Keratinocyte (primary cell): ENCODE measurements around the gene CASP10. TPM values are rescaled to one million over a fixed set of nuclear protein-coding genes. Genes with fewer than 3 reads are reported as not detected.

Experiments used
- DNase-seq: peaks from one replicate; pipeline ENCODE4 v3.0.0-alpha.2; 2011; ENCODE audit warnings: low read depth, missing footprints, low spot score
- FAIRE-seq: peaks from 2 replicates; lab custom pipeline; 2011; peaks lifted over from hg19 to GRCh38; lab: Jason Lieb, UNC
- H2AFZ ChIP-seq: 2 replicates; pipeline ENCODE4 v1.6.0; 2012; ENCODE audit warnings: low read length, control low read depth, inconsistent platforms; ENCODE audit not compliant: control insufficient read depth
- H3K27ac ChIP-seq: 2 replicates; pipeline ENCODE4 v1.5.1; 2011; ENCODE audit warnings: low read length; ENCODE audit not compliant: control insufficient read depth, insufficient read depth
- H3K27me3 ChIP-seq: 3 replicates; pipeline ENCODE4 v1.6.0; 2011; ENCODE audit warnings: low read length; ENCODE audit not compliant: control insufficient read depth, insufficient read depth; ENCODE audit errors: extremely low read depth
- H3K36me3 ChIP-seq, 2 experiments: 2 replicates in 1 of 2; 3 replicates in 1 of 2; pipeline ENCODE4 v1.5.1; 2011; ENCODE audit warnings: low read length in 2 of 2, mild to moderate bottlenecking in 1 of 2; ENCODE audit not compliant: control insufficient read depth in 2 of 2, insufficient read depth in 2 of 2; ENCODE audit errors: extremely low read depth in 1 of 2
- H3K4me1 ChIP-seq: 3 replicates; pipeline ENCODE4 v1.5.1; 2011; ENCODE audit warnings: low read length; ENCODE audit not compliant: control insufficient read depth, insufficient read depth; ENCODE audit errors: extremely low read depth
- H3K4me2 ChIP-seq: 3 replicates; pipeline ENCODE4 v1.6.0; 2011; ENCODE audit warnings: low read depth, low read length; ENCODE audit not compliant: control insufficient read depth, insufficient read depth; ENCODE audit errors: extremely low read depth
- H3K4me3 ChIP-seq, 3 experiments: fragments of 200-600 bp in 1 of 3; sonication (generic) in 1 of 3; 2 replicates in 2 of 3; 3 replicates in 1 of 3; pipeline ENCODE4 v1.5.1; 2011 to 2016; ENCODE audit warnings: low read length in 3 of 3, mild to moderate bottlenecking in 3 of 3, control low read depth in 2 of 3, inconsistent platforms in 1 of 3, low read depth in 1 of 3, mixed read lengths in 1 of 3, mixed run types in 1 of 3, moderate library complexity in 1 of 3; ENCODE audit not compliant: control insufficient read depth in 2 of 3, insufficient read depth in 2 of 3; ENCODE audit errors: extremely low read depth in 1 of 3
- H3K79me2 ChIP-seq: 2 replicates; pipeline ENCODE4 v1.6.0; 2012; ENCODE audit warnings: low read length; ENCODE audit not compliant: control insufficient read depth, insufficient read depth
- H3K9ac ChIP-seq: 3 replicates; pipeline ENCODE4 v1.6.0; 2011; ENCODE audit warnings: low read length; ENCODE audit not compliant: control insufficient read depth, insufficient read depth; ENCODE audit errors: extremely low read depth
- H3K9me1 ChIP-seq: 3 replicates; pipeline ENCODE4 v1.6.0; 2011; ENCODE audit warnings: low read length; ENCODE audit not compliant: control insufficient read depth, insufficient read depth; ENCODE audit errors: extremely low read depth
- H3K9me3 ChIP-seq: 2 replicates; pipeline ENCODE4 v1.5.1; 2012; ENCODE audit warnings: low read depth, low read length; ENCODE audit not compliant: control insufficient read depth
- H4K20me1 ChIP-seq: 3 replicates; pipeline ENCODE4 v1.6.0; 2011; ENCODE audit warnings: low read length; ENCODE audit not compliant: control insufficient read depth, insufficient read depth; ENCODE audit errors: extremely low read depth
- CTCF ChIP-seq, 3 experiments: IDR thresholded peaks in 1 of 3; conservative IDR thresholded peaks in 1 of 3; optimal IDR thresholded peaks in 1 of 3; 2 replicates in 2 of 3; 3 replicates in 1 of 3; pipeline versions ENCODE3 to v1.5.1; 2011; ENCODE audit warnings: low read length in 3 of 3, mild to moderate bottlenecking in 3 of 3, moderate library complexity in 2 of 3, control low read depth in 1 of 3, inconsistent platforms in 1 of 3; ENCODE audit not compliant: insufficient read depth in 2 of 3; ENCODE audit errors: extremely low read depth in 1 of 3
- EZH2 ChIP-seq: IDR thresholded peaks from one replicate; pipeline ENCODE4 v1.6.1; 2012; ENCODE audit warnings: inconsistent platforms, mild to moderate bottlenecking, low read length, moderate library complexity
- dilution Hi-C: fragments of 300-500 bp; cut with MboI; formaldehyde crosslinking; loops from one replicate; pipeline ENCODE4 v1.7.0; 2020; ENCODE audit warnings: low sequenced_read_pairs; ENCODE audit not compliant: extremely low pct_ligation_motif_present
- polyA plus RNA-seq, 5 experiments: library from polyadenylated mRNA; depleted of rRNA in 3 of 5; stranded (reverse) in 3 of 5; stranded (forward) in 1 of 5; unstranded in 1 of 5; fragments of >200 nt; gene quantifications; 1 replicate in 1 of 5; 2 replicates in 3 of 5; 3 replicates in 1 of 5; pipeline versions ENCODE4 v1.2.1 to v1.2.3, GENCODE V29; 2011 to 2012; ENCODE audit warnings: missing spikeins in 2 of 5, low read depth in 1 of 5, low replicate concordance in 1 of 5

Gene CASP10
- polyA plus RNA-seq, 1 donor (not counting 4 experiments of a cell fraction or from before 2014, with no cell fraction given) = 7.1 TPM

- Histone ChIP-seq H4K20me1 (no peaks in the 10 kb centered on the region), H3K27me3 (no peaks in the 10 kb centered on the region), H3K79me2 (no peaks in the 10 kb centered on the region), H3K4me2 (no peak overlapping the region), H3K9me1 (no peaks in the 10 kb centered on the region), H3K36me3 (peaks cover under 1 to 2% of the 10 kb centered on the region in 2 experiments), H2AFZ (no peak overlapping the region), H3K4me1 (no peaks in the 10 kb centered on the region), H3K4me3 (no peak overlapping the region), H3K9me3 (no peaks in the 10 kb centered on the region), H3K27ac (no peak overlapping the region), H3K9ac (no peak overlapping the region)
- dilution Hi-C loops = no loop called here
- no peak for FAIRE-seq
- no peak for DNase-seq
- no peak for TF ChIP-seq EZH2
- no peak for TF ChIP-seq CTCF (optimal IDR thresholded peaks at IDR 0.05 in 1 of 3, IDR thresholded peaks at IDR 0.05 in 1 of 3, conservative IDR thresholded peaks at IDR 0.05 in 1 of 3; ENCODE audit: extremely low read depth in 1 of 3, insufficient read depth in 2 of 3, low read length in 3 of 3)
These were observed 22.5 kb downstream of the CASP10 start for GRCh38 chr2:201205515-201205849.

GRCh38 chr2:201208563-201209252 lies 25.8 kb downstream of the CASP10 start:
- H2AFZ ChIP-seq = no peak overlapping the region
- dilution Hi-C loops = no loop called here
- H3K4me1 ChIP-seq = no peaks in the 10 kb centered on the region
- no peak for FAIRE-seq
- no peaks in the 10 kb centered on the region for H3K79me2 ChIP-seq
- no peak for DNase-seq
- H3K4me3 ChIP-seq = no peak overlapping the region
- H3K9me3 ChIP-seq = no peaks in the 10 kb centered on the region
- no peaks in the 10 kb centered on the region for H4K20me1 ChIP-seq
- no peaks in the 10 kb centered on the region for H3K27me3 ChIP-seq
- no peak overlapping the region for H3K27ac ChIP-seq
- TF ChIP-seq EZH2 (no peak), CTCF (optimal IDR thresholded peaks at IDR 0.05 in 1 of 3, IDR thresholded peaks at IDR 0.05 in 1 of 3, conservative IDR thresholded peaks at IDR 0.05 in 1 of 3; ENCODE audit: extremely low read depth in 1 of 3, insufficient read depth in 2 of 3, low read length in 3 of 3) (no peak)
- H3K9ac ChIP-seq = no peak overlapping the region
- H3K36me3 ChIP-seq = no peaks in the 10 kb centered on the region
- no peaks in the 10 kb centered on the region for H3K9me1 ChIP-seq
- no peak overlapping the region for H3K4me2 ChIP-seq
